DMS153 treated with DMSO at 0.1 percent for 48 hours (cell line): ENCODE results near the gene MRPS23.

ENCODE experiments used
- DNase-seq: peaks from one replicate; lab custom pipeline; 2025; ENCODE audit not compliant: unreplicated experiment; lab: John Stamatoyannopoulos, UW

Gene MRPS23

DNA sequence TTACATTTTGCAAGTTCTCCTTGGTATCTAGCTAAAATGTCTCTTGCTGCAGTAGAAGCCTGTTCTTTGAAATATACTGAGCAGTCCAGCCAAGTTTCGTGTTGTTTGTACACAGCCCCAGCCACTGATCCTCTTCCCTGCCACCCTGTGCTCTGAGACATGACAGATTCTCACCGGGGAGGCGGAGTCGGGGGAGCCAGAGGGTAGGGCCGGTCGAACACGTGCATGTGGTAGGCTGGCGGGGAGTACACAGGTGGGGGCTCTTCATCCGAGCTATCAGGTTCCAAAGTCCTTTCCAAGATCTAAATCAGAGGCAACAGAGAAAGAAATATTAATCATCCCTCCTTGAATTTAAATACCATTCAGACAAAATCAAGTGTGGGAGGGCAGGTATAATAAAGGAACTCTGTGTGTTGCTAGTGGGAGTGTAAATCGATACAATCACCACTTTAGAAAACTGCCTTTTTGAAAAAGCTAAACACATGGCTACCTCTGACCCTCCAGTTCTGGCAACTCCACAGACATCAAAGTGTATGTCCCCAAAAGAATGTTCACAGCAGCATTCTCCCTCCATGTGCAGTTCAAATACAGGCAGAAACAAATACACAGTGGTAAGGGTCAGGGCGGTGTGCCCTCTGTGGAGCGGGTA is 29.7 kb upstream of the MRPS23 start:
- no peak for DNase-seq

DNA sequence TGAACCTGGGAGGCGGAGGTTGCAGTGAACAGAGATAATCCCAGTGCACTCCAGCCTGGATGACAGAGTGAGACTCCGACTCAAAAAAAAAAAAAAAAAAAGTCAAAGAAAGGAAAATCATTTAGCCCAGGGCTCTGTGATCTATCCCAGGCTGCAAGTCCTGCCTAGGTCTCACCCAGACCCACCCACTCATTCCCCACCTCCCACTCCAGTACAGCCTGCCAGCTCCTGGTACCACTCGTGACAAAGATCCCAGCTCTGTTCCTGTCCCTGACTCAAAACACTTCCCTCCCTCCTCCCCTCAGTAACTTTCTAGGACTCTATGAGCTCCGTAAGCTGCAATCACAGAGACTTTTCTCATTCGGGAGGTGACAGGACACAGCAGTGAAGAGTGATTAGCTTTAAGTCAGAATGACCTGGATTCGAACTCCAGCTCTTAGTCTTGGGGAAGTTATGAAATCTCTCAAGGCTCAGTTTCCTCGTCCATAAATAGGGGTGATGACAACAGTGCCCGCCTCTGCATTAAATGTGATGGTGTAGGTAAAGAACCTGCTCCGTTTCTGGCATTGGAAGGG is 28.0 kb upstream of the MRPS23 start:
- no peak for DNase-seq

DNA sequence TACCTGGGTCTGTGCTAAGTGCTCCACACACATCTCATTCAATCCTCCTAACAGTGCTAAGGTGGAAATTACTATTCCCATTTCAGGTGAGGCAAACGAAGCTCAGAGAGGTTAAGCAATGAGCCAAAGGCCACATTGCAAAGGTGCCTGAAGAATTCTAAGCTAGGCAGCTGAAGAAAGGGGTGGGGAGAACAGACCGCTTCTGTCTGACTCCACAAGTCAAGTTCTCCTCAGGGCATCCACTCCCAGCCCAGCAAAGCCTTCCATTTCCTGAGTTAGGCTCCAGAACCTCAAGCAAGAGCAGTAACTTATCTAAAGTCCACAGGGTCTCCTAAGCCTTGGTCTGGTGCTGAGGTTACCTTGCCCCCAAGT is 27.0 kb upstream of the MRPS23 start:
- no peak for DNase-seq

DNA sequence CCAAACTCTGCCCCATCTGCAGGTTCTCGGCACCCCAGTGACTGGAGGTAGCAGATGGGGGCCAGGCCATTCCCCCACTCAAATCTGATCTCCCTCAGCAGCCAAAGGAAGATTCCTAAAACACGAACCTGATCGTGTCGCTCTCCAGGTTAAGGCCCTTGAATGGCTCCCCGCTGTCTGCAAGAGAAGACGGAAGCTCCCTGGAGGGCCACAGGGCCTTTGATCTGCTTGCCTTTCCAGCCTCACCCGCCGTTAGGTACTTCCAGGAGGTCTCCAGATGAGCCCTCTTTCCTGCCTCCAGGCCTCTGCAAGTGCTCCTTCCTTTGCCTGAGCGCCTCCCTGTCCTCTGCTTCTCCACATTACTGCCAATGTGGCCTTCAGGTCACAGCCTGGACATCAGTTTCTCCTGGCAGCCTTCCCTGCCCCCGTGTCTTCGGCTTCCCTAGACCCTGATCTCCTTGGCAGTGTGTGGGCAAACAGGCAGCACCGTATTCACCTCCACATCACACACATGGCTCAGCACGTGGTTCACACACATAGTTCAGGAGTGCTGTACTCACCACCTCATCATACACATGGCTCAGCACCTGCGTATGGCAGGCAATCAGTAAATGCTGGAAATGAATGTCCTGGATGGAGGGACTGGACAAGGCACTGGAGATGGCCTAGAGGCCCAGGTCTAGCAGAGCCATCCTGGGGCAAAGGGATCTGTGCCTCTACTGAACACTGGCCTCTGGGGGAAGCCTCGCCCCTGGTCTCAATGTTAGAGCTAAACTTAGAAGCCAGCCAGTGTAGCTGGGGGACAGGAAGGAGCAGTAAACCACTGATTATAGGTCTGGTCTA is 26.4 kb upstream of the MRPS23 start:
- no peak for DNase-seq

DNA sequence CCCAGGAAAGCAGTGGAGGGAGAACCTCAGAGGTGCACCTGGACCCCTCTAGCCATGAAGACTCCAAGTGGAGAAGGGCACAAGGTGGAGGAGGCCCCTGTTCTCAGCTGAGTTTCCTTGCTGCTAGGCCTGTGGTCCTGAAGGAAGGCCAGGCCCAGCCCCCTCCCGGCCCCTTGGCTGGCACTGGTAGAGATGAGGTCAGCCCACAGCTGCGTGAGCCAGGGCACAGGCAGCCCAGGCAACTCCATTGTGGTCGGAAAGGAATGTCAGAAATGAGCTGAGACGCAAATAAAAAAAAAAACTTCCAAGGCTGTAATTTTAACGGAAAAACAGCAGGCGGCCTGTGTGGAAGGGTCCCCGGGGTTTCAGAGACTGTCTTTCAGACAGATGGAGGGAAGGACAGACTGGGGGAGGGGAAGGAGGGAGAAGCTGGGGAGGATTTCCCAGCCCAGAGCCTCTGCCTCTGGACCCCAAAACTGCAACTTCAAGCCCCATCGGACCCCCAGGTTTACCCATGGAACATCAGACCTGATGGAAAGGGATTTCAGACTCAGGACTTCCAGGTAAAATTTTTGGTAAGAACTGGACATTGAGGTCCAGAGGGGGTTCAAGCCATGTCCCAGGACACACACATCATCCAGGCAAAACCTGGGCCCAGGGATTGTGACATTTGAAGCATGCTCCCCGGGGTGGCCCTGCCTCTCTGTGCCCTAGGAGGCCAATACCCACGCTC is 25.6 kb upstream of the MRPS23 start:
- no peak for DNase-seq

DNA sequence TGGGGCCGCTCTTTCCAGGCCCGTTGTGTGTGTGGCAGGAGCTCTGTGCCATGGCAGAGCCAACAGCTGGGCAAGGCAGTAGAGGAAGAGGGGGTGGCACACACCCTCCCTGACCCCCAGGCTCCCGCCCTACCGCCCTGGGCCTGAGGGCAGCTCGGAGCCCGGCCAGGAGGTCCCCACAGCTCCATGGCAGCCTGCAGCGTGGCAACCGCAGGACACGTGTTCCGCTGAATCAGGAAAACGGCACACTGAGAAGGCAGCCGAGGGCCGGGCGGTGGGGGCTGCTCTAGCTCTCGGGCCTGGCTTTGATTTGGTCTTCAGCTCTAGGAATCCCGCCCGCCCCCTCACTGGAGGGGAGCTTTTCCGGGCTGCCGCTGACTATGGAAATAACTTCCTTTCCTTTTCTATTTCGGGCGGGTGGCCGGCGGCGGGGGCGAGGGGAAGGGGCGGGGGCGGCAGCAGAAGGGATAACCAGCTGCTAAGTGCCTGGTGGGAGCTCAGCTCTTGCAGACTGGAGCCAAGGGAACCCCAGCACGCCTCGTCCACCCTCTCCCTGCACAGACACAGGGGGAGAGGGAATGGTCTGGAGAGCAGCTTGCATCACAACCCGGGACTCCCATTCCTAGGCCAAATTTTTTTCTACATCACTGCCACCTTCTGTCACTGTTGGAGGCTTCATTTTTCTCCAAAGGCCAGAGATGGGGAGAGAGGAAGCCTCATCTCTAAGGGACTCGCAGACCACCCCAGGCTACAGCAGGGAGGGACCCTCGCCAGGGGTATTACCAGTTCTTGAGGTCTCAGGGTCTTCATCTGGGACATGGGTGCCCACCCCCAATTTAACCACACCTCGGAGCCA is 24.8 kb upstream of the MRPS23 start:
- no peak for DNase-seq

DNA sequence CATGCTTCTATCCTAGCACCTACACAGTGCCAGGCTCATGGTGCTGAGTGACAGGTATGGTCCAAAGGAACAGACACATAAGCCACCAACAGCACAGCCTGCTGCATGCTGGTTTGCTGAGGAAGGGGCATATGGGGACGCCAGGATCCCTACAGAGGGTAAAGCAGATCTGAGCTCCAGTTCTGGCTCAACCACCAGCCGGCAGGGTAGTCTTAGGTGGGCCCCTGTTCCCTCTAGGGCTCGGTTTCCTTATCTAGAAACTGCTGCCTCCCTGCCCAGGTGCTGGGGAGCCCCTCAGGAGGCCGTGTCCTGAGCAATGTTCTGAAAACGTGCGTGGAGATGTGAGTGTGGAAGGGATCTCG is 24.2 kb upstream of the MRPS23 start:
- no peak for DNase-seq

DNA sequence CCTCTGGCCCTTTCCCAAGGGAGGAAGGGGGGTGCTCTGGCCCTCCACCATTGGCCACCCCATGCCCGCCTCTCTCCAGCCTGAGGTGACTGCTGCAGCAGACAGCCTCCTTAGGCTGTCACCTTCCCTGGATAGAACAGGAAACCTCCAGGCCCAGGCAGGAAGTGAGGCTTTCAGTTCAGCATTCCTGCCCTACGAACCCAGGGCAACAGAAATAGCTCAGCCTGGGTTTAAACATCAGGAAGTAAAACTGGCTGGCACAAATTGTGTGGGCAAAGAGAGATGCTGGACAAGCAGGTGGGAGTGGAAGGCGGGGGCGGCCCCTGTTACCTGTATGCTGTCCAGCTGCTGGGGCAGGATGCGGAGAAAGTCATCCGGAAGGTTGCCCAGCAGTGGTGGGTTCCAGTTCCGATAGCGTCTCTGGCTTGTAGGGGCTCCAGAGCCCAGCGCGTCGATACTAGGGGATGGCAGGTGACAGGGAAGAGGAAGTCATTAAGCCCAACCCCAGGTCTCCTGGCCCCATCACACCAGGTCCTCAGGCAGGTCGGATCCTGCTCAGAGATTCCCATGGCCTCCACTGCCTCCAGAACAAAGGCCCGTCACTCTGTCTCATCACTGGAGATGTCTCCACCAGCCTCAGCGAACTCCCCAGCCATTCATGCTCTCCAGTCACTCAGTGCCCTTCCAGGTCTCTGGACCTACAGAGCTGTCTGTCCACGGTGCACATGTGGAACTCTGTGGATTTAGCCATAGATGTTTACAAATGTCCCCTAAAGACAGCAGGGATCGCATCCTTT is 23.6 kb upstream of the MRPS23 start:
- no peak for DNase-seq

DNA sequence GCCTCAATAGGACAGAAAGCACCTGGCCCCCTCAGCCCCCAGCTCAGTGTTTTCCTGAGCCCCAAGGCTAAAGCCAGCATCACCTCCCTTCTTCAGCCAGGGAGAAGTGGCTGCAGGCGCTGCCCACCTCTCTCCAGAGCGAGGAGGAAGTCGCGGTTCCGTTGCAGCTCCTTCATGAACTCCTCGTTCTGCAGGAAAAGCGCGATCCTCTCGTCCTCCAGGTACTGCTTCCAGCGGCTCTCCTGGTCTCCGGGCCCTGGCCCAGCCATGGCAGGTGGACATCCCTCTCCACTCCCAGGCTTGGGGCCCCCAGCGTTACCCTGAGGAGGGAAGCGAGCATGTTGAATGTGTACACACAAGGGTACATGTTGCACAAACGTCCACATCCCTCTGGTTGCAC is 22.7 kb upstream of the MRPS23 start:
- no peak for DNase-seq

DNA sequence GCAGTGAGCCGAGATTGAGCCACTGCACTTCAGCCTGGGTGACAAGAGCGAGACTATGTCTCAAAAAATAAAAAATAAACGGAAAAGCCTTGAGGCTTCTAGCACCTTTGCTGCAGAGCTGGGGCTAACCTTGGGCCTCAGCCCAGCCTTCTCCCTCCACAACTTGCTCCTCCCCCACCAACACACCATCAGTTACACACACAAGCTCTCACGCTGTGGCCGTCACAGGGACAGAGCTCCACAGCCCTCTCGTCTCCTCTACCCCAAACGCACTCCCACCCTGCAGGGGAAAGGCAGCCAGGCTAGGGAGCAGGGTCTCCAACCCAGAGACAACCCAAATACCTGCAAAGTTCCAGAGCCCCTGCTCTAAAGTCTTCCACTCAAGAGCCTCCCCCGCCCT is 22.0 kb upstream of the MRPS23 start:
- DNase-seq, result no peak

DNA sequence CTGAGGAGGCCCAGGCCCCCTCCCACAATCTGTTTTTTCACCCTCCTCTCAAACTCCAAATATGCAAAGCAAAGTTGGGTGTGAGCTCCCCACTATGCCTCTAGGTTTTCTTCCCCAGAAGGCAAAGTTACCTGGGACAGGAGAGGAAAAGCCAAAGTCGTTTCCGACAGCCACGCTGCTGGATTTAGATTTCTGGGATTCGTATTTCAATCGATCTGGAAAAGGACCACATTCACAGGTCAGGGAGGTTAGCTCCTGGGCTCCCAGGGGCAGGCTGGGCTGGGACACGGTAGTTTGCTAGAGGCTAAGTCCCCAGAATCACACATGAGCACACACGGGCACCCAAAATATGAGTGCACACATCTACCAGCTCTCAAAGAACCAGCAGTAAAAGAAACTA is 21.3 kb upstream of the MRPS23 start:
- no peak for DNase-seq

DNA sequence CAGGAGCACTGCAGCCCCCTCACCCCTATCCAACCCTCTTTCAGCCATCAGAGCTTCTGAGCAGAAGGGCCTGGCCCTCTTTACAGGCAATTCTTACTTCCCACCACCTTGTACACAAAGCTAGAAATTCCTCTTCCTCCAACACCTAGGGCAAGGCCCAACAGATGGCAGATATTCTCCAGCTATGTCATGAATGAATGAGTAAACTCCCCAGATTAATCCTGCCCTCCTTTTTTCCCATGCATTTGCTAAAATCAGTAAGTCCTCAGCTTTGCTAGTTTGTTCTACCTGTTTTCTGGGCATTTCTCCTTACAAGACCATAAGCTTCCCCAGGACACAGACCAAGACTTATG is 20.4 kb upstream of the MRPS23 start:
- DNase-seq, result no peak

DNA sequence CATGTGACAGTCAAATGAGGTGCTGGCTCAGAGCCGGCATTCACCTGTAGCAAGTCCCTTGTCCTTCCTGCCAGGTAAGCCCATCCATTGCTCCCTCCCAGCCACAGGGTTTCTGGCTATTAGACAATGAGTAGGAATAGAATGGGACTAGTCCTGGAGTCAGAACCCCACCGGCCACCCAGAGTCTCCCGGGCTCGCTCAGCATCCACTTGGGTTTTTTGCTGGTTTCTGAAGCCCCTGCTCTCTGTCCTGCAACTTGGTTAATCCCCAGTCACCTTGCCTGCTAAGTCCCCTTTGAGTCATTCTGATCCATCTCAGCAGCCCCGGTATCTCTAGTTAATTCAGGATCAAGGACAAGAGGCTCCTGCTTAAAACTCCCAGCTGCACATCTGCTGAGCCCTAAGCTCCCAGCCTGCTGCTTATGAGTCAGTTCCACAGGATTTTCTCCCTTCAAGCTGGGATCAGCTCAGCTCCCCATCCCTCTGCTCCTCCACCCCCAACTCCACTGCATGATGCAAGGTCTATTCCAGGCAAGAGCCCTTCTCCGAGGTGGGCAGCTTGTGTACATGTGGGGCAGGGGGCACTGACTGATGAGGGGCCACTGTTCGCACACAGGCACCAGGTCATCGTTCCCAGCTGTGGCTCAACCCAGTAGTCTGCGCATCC is 19.9 kb upstream of the MRPS23 start:
- no peak for DNase-seq

DNA sequence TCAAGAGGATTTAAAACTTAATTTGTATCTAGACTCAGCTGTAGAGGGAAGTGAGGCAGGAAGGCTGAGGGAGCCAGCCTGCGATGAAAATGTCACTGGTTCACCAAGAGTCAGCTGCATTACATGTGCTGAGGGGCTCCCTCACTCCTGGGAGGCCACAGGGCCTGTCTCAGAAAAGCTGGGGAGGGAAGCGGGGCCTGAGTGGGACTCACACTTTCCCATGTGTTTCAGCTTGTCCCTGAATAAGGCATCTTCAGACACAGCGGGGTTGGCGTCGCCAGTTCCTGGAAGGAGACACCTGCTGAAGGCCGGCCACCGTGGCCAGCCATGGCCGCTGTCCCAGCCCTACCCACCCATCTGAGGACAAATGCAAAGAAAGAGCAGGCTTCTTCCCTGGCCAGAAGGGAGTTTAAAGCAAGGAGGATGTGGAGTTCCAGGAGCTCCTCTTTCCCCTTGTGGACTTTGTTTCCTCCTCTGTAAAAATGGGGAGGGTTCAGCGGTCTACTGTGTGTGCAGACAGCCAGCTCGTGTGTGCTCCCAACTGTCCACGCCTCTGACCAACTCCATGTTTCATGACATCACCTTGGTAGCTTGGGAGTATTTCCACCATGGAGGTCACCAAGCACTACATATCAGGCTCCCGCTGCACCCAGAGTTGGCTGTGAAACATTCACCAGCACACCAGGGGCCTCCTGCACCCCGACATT is 19.2 kb upstream of the MRPS23 start:
- no peak for DNase-seq

DNA sequence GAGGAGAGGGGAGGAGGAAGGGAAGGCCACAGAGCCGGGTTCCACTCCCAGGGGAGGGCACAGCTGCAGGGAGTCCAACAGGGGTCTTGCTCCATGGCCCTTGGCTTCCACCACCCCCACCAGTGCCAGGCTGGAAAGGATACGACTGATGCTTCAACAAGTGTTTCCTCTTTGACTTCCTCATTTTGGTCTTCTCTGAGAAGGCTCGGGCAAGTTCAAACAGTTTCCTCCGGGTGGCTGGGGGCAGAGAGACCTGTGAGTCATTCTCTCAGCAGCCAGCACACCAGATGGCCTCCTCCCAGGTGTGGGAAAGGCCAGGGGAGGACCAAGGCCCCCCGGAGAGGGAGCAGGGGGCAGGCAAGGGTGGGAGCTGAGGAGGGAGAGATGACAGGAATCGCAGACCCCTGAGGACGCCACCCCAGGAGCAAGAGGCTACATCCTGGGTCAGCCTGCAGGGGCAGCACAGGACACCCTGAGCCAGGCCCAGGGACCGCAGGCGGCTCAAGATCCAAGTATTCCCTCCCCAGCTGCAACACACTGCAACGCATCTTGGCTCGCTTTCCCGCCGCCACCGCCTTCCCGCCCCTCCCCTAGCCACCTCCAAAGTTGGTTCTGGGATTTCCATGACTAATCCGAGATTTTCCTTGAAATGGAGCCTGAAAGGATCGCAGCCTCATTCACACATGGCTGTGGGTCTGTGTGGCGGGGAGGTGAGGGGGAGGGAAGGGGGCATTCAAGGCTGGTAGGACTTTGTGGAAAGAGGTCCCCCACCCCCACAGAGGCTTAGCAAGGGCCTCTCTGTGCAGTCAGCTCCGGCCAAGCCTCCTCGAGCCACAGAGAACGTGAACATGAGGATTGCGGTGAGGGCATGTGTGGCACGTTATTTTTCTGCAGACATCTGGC is 18.4 kb upstream of the MRPS23 start:
- no peak for DNase-seq

DNA sequence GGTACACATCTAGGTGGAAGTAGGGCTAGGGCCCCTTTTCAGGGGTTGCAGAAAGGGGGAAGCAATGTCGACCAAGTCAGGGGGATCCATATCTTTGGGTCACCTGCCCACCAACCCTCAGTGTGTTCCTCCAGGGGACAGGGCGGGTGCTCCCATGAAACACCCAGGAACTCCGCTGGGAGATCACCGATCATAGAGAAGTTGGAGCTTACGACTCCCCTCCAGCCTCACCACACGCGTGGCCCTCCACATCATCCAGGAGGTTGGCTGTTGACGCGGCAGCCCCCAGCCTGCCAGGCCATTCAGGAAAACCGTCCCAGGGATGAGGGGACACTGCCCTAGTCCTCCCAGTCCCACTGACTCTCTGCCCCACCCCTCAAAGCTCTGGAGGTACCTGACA is 17.3 kb upstream of the MRPS23 start:
- no peak for DNase-seq

DNA sequence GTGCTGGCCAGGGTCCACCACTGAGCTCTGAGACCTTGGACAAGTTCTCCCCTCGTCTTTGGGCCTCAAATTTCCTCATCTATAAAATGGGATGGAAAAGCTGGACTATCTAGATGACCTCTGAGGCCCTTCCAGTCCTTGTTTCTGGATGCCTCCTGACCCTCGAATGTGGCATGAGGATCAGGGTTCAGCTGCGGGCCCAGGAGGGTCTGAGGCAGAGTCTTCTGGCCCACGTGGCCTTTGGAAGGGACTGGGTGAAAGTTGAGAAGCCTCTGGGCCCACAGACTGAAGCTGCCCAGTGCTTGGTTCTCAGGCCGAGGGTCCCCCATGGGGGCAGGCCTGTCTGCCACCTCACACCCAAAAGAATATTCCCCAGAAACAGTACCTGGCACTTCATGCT is 16.9 kb upstream of the MRPS23 start:
- DNase-seq, result no peak

DNA sequence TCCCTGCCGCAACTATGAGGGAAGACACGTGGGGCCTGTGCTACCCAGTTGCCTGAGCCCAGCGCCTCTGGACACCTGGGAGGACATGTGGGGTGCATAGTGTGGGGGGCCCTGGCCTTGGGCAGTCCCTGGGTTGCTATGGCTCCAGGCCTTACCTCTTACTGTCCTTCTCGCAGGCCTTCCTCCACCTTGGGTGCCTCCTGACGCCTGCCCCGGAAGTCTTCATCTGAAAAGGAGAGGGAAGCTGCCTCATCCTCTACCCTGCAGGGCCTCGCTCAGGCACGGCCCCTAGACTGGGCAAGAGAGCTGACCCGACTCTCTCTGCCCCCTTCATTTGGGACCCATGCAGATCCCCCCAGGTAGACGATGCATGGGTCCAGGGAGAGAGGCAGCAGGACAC is 16.5 kb upstream of the MRPS23 start:
- no peak for DNase-seq
